ENCODE measurements around the gene CGN. TPM values are rescaled to one million over a fixed set of nuclear protein-coding genes. Genes with fewer than 3 reads are reported as not detected.
A peak's percentile ranks its signal among the peaks of the same experiment; 100 is the strongest.

Gene CGN
- total and polyA plus RNA-seq, 2 of the 13 experiments (the other 11 are each of a cell fraction or from before 2014, with no cell fraction given), result 0.75 to 0.81 TPM

DNA sequence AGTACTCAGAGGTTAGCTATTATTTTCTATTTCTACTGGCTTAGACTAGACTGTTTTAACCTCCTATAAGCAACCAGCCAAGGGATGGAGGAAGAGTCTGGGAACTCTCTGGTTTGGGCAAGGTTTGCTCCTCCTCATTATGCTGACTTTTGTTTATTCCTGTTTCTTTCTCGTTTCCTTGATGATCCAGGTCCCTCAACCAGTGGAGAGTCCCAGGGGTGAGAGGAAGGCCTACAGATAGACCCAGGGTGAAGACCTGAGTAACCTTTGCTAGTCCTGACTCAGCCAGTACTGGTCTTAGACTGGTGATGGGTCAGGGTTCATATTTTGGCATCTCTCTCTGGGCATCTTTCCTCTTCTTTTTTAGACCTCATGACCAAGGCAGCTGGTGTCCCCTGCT lies 34.4 kb downstream of the CGN start:
- H3K4me1 ChIP-seq (ENCODE audit: insufficient read depth, low read length), result peaks cover 66% of the 10 kb centered on the region
- no peak for DNase-seq (ENCODE audit: low spot score)
- no peaks in the 10 kb centered on the region; a peak in 1 of 5 replicates for H3K36me3 ChIP-seq (replicated peaks in 1 of 2; ENCODE audit: control insufficient read depth in 1 of 2, insufficient read depth in 2 of 2, low read length in 2 of 2)
- in situ Hi-C loops (cut with HindIII; ENCODE audit: extremely low pct_ligation_motif_present, low pct_unique_long_range_greater_than_20kb), result loop anchor here (25.0 kb wide), 1 partner anchor 192 kb away; no protein-coding TSS in a partner anchor
- no peak for FAIRE-seq
- CTCF ChIA-PET (ENCODE audit: low intra/inter-chr PET ratio, low total read pairs), result no interaction called here
- H3K79me2 ChIP-seq (ENCODE audit: insufficient read depth, low read length), result peaks cover 21% of the 10 kb centered on the region
- no TSS peak for BruUV-seq (replicated peaks)
- no peaks in the 10 kb centered on the region; a peak in 1 of 5 replicates for H3K27me3 ChIP-seq (ENCODE audit: control insufficient read depth in 1 of 2, insufficient read depth in 2 of 2, low read length in 2 of 2)
- H2AFZ ChIP-seq (ENCODE audit: low read length), result no peak overlapping the region
- no peaks in the 10 kb centered on the region for H3K9me3 ChIP-seq (ENCODE audit: low read length)
- H4K20me1 ChIP-seq (ENCODE audit: insufficient read depth, low read length), result no peaks in the 10 kb centered on the region
- H3K27ac ChIP-seq (ENCODE audit: extremely low read length, insufficient read depth, low read length), result no peak overlapping the region
- H3K4me3 ChIP-seq (replicated peaks in 1 of 3; ENCODE audit: insufficient read depth in 1 of 3, low read depth in 2 of 3, low read length in 3 of 3), result no peak overlapping the region
- intact Hi-C loops (cut with micrococcal nuclease; ENCODE audit: unreplicated experiment), result loop anchor here (10.0 kb wide), 1 partner anchor 289 kb away; the partner anchor contains the start of genes C2CD4D and RORC
- 86% methylated on average over 1 of the region's 1 CpG for WGBS (ENCODE audit: low lambda C conversion rate)
- no peak overlapping the region for H3K4me2 ChIP-seq (ENCODE audit: low read depth, low read length)
- H3K9ac ChIP-seq (ENCODE audit: insufficient read depth, low read depth, low read length), result no peak overlapping the region
- POLR2A ChIA-PET, result interaction anchor here (0.6 kb wide), 1 partner anchor 28 kb away, joined by 3 read pairs; no protein-coding TSS in a partner anchor
- 0 out of 4 replicates have a peak, but pooled peaks of 1 of the 2 experiments have one; percentile 3 for TF ChIP-seq MAFK (conservative IDR thresholded peaks at IDR 0.05 in 1 of 2, IDR thresholded peaks at IDR 0.05 in 1 of 2; ENCODE audit: low read length in 2 of 2)
- TF ChIP-seq, protein P1, sequence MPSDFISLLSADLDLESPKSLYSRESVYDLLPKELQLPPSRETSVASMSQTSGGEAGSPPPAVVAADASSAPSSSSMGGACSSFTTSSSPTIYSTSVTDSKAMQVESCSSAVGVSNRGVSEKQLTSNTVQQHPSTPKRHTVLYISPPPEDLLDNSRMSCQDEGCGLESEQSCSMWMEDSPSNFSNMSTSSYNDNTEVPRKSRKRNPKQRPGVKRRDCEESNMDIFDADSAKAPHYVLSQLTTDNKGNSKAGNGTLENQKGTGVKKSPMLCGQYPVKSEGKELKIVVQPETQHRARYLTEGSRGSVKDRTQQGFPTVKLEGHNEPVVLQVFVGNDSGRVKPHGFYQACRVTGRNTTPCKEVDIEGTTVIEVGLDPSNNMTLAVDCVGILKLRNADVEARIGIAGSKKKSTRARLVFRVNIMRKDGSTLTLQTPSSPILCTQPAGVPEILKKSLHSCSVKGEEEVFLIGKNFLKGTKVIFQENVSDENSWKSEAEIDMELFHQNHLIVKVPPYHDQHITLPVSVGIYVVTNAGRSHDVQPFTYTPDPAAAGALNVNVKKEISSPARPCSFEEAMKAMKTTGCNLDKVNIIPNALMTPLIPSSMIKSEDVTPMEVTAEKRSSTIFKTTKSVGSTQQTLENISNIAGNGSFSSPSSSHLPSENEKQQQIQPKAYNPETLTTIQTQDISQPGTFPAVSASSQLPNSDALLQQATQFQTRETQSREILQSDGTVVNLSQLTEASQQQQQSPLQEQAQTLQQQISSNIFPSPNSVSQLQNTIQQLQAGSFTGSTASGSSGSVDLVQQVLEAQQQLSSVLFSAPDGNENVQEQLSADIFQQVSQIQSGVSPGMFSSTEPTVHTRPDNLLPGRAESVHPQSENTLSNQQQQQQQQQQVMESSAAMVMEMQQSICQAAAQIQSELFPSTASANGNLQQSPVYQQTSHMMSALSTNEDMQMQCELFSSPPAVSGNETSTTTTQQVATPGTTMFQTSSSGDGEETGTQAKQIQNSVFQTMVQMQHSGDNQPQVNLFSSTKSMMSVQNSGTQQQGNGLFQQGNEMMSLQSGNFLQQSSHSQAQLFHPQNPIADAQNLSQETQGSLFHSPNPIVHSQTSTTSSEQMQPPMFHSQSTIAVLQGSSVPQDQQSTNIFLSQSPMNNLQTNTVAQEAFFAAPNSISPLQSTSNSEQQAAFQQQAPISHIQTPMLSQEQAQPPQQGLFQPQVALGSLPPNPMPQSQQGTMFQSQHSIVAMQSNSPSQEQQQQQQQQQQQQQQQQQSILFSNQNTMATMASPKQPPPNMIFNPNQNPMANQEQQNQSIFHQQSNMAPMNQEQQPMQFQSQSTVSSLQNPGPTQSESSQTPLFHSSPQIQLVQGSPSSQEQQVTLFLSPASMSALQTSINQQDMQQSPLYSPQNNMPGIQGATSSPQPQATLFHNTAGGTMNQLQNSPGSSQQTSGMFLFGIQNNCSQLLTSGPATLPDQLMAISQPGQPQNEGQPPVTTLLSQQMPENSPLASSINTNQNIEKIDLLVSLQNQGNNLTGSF (CRISPR knock-in tag; IDR thresholded peaks at IDR 0.05), result no peak
- no peak for ATAC-seq
